H1 (cell line): ENCODE measurements around the gene MMP25. TPM values are rescaled to one million over a fixed set of nuclear protein-coding genes. Genes with fewer than 3 reads are reported as not detected.

Experiments used
- CTCF ChIA-PET: fragments of 300-600 bp; sonication (Branson Sonifier 250); formaldehyde crosslinking; loops from one replicate; lab custom pipeline; 2021; ENCODE audit not compliant: partially characterized antibody; lab: Charles Lee
- POLR2A ChIA-PET: fragments of 300-600 bp; sonication (Branson Sonifier 250); formaldehyde crosslinking; loops from one replicate; lab custom pipeline; 2021; ENCODE audit warnings: inconsistent platforms; ENCODE audit not compliant: partially characterized antibody; lab: Charles Lee
- DNase-seq, 2 experiments: peaks; one replicate each; pipeline versions ENCODE4 v3.0.0 to v3.0.0-alpha.2; 2010 to 2022; ENCODE audit warnings: low spot score in 2 of 2, low read depth in 1 of 2, mixed read lengths in 1 of 2
- FAIRE-seq: peaks from 2 replicates; lab custom pipeline; 2011; peaks lifted over from hg19 to GRCh38; lab: Jason Lieb, UNC
- H2AFZ ChIP-seq: 2 replicates; pipeline ENCODE4 v1.8.1; 2012; ENCODE audit warnings: low read length, inconsistent platforms
- H2AK5ac ChIP-seq: 2 replicates; pipeline ENCODE4 v1.6.1; 2013; ENCODE audit warnings: low read depth, low read length
- H2BK120ac ChIP-seq: replicated peaks from 2 replicates; pipeline ENCODE3; 2013; ENCODE audit warnings: low read depth, low read length, inconsistent platforms
- H2BK12ac ChIP-seq: 2 replicates; pipeline ENCODE4 v1.6.1; 2013; ENCODE audit warnings: low read depth, low read length
- H2BK15ac ChIP-seq: 2 replicates; pipeline ENCODE4 v1.6.1; 2013; ENCODE audit warnings: low read length
- H2BK20ac ChIP-seq: 2 replicates; pipeline ENCODE4 v1.6.1; 2013; ENCODE audit warnings: low read length
- H2BK5ac ChIP-seq: 2 replicates; pipeline ENCODE4 v1.6.1; 2013; ENCODE audit warnings: low read depth, low read length
- H3K14ac ChIP-seq: 2 replicates; pipeline ENCODE4 v1.6.1; 2013; ENCODE audit warnings: inconsistent platforms; ENCODE audit not compliant: insufficient read length
- H3K18ac ChIP-seq: 2 replicates; pipeline ENCODE4 v1.6.1; 2013; ENCODE audit warnings: low read length; ENCODE audit errors: extremely low read depth
- H3K23ac ChIP-seq: 2 replicates; pipeline ENCODE4 v1.6.1; 2013; ENCODE audit warnings: inconsistent platforms; ENCODE audit not compliant: insufficient read length
- H3K23me2 ChIP-seq: 2 replicates; pipeline ENCODE4 v1.6.1; 2013; ENCODE audit warnings: low read depth, low read length
- H3K27ac ChIP-seq: 2 replicates; pipeline ENCODE4 v1.6.1; 2011; ENCODE audit warnings: low read depth, low read length, inconsistent platforms
- H3K27me3 ChIP-seq, 4 experiments: replicated peaks in 1 of 4; 1 replicate in 1 of 4; 2 replicates in 3 of 4; pipeline versions ENCODE4 v1.6.1 to v1.8.1; 2011 to 2013; ENCODE audit warnings: low read length in 3 of 4, mild to moderate bottlenecking in 3 of 4, inconsistent platforms in 2 of 4, mixed read lengths in 2 of 4, moderate library complexity in 1 of 4; ENCODE audit not compliant: control insufficient read depth in 3 of 4, insufficient read depth in 3 of 4; ENCODE audit errors: extremely low read depth in 1 of 4
- H3K36me3 ChIP-seq, 4 experiments: 2 replicates each; pipeline versions ENCODE4 v1.6.1 to v1.8.1; 2011 to 2013; ENCODE audit warnings: mild to moderate bottlenecking in 4 of 4, low read length in 3 of 4, moderate library complexity in 2 of 4, control low read depth in 1 of 4, inconsistent platforms in 1 of 4; ENCODE audit not compliant: insufficient read depth in 4 of 4, control insufficient read depth in 2 of 4
- H3K4ac ChIP-seq: replicated peaks from 2 replicates; pipeline ENCODE3; 2013; ENCODE audit warnings: low read length, low read depth, mixed read lengths, inconsistent platforms; ENCODE audit not compliant: insufficient read length
- H3K4me1 ChIP-seq, 4 experiments: replicated peaks in 1 of 4; 1 replicate in 1 of 4; 2 replicates in 3 of 4; pipeline versions ENCODE4 v1.6.1 to v1.8.1; 2011 to 2013; ENCODE audit warnings: low read length in 3 of 4, inconsistent platforms in 2 of 4, mixed read lengths in 1 of 4; ENCODE audit not compliant: insufficient read depth in 4 of 4, control insufficient read depth in 3 of 4
- H3K4me2 ChIP-seq, 2 experiments: 2 replicates each; pipeline versions ENCODE4 v1.6.1 to v1.8.1; 2011 to 2013; ENCODE audit warnings: low read depth in 2 of 2, low read length in 2 of 2, control low read depth in 1 of 2, inconsistent platforms in 1 of 2, mild to moderate bottlenecking in 1 of 2; ENCODE audit not compliant: insufficient read depth in 1 of 2
- H3K4me3 ChIP-seq, 4 experiments: fragments of 200-600, 300-600 bp in 1 of 4; sonication (generic), shearing (Covaris generic), sonication (Bioruptor Twin) in 1 of 4; 2 replicates each; pipeline versions ENCODE4 v1.5.1 to v1.8.1; 2011 to 2016; ENCODE audit warnings: low read length in 4 of 4, low read depth in 3 of 4, control low read depth in 2 of 4, inconsistent platforms in 2 of 4, mild to moderate bottlenecking in 2 of 4, mixed read lengths in 1 of 4, moderate library complexity in 1 of 4; ENCODE audit not compliant: insufficient read depth in 2 of 4; ENCODE audit errors: extremely low read depth in 1 of 4
- H3K56ac ChIP-seq: replicated peaks from 2 replicates; pipeline ENCODE3; 2013; ENCODE audit warnings: low read depth, mild to moderate bottlenecking, mixed read lengths, low read length, inconsistent platforms; ENCODE audit not compliant: insufficient read length
- H3K79me1 ChIP-seq: 2 replicates; pipeline ENCODE4 v1.6.1; 2013; ENCODE audit warnings: low read depth, low read length, control low read depth
- H3K79me2 ChIP-seq, 2 experiments: 2 replicates each; pipeline versions ENCODE4 v1.6.1 to v1.8.1; 2012 to 2013; ENCODE audit warnings: low read length in 2 of 2, mild to moderate bottlenecking in 2 of 2, inconsistent platforms in 1 of 2; ENCODE audit not compliant: insufficient read depth in 2 of 2, control insufficient read depth in 1 of 2
- H3K9ac ChIP-seq, 4 experiments: replicated peaks in 1 of 4; 1 replicate in 1 of 4; 2 replicates in 3 of 4; pipeline versions ENCODE4 v1.6.1 to v1.8.1; 2011 to 2013; ENCODE audit warnings: low read depth in 3 of 4, low read length in 3 of 4, control low read depth in 2 of 4, mild to moderate bottlenecking in 2 of 4, moderate library complexity in 2 of 4, inconsistent platforms in 1 of 4; ENCODE audit errors: extremely low read depth in 1 of 4
- H3K9me3 ChIP-seq, 2 experiments: 2 replicates each; pipeline versions ENCODE4 v1.6.1 to v1.8.1; 2012 to 2013; ENCODE audit warnings: mild to moderate bottlenecking in 2 of 2, moderate library complexity in 2 of 2, control low read depth in 1 of 2, inconsistent platforms in 1 of 2, low read depth in 1 of 2, low read length in 1 of 2, mixed read lengths in 1 of 2; ENCODE audit not compliant: insufficient read depth in 2 of 2
- H4K20me1 ChIP-seq, 2 experiments: replicated peaks in 1 of 2; 2 replicates each; pipeline versions ENCODE3 to v1.8.1; 2011 to 2013; ENCODE audit warnings: inconsistent platforms in 2 of 2, low read length in 2 of 2, mild to moderate bottlenecking in 1 of 2; ENCODE audit not compliant: insufficient read depth in 2 of 2, control insufficient read depth in 1 of 2
- H4K5ac ChIP-seq: 2 replicates; pipeline ENCODE4 v1.6.1; 2013; ENCODE audit warnings: low read length, low read depth, mixed read lengths, inconsistent platforms; ENCODE audit not compliant: insufficient read length
- H4K8ac ChIP-seq: 2 replicates; pipeline ENCODE4 v1.8.0; 2013; ENCODE audit warnings: mild to moderate bottlenecking, moderate library complexity, low read length, inconsistent platforms; ENCODE audit not compliant: insufficient read depth; ENCODE audit errors: extremely low read depth
- H4K91ac ChIP-seq: replicated peaks from 2 replicates; pipeline ENCODE3; 2013; ENCODE audit warnings: low read length, mixed read lengths, inconsistent platforms; ENCODE audit not compliant: insufficient read length
- BRCA1 ChIP-seq: IDR thresholded peaks from 2 replicates; pipeline ENCODE4 v1.6.1; 2012; ENCODE audit warnings: low read depth, low read length, improper control_type of control experiment
- CBX8 ChIP-seq: fragments of 300-800, 300-1000 bp; sonication (generic); IDR thresholded peaks from 2 replicates; pipeline ENCODE4 v1.7.1; 2016; ENCODE audit warnings: low read depth, low read length, borderline replicate concordance
- CEBPB ChIP-seq: IDR thresholded peaks from 2 replicates; pipeline ENCODE4 v1.6.1; 2012; ENCODE audit warnings: low read depth, low read length
- CREB1 ChIP-seq: IDR thresholded peaks from 2 replicates; pipeline ENCODE4 v1.6.1; 2012; ENCODE audit warnings: inconsistent platforms
- E2F6 ChIP-seq: IDR thresholded peaks from 2 replicates; pipeline ENCODE4 v1.6.1; 2012; ENCODE audit warnings: inconsistent platforms
- EP300 ChIP-seq, 2 experiments: IDR thresholded peaks; 1 replicate in 1 of 2; 2 replicates in 1 of 2; pipeline ENCODE4 v1.6.1; 2011 to 2012; ENCODE audit warnings: low read depth in 2 of 2, low read length in 2 of 2, mild to moderate bottlenecking in 2 of 2, borderline replicate concordance in 1 of 2, inconsistent platforms in 1 of 2, moderate library complexity in 1 of 2
- GABPA ChIP-seq: IDR thresholded peaks from 2 replicates; pipeline ENCODE4 v1.6.1; 2011; ENCODE audit warnings: mild to moderate bottlenecking, low read length, moderate library complexity, borderline replicate concordance; ENCODE audit not compliant: insufficient read depth
- GTF2F1 ChIP-seq: IDR thresholded peaks from 2 replicates; pipeline ENCODE4 v1.6.1; 2012; ENCODE audit warnings: low read depth, low read length, improper control_type of control experiment, borderline replicate concordance
- POLR2AphosphoS5 ChIP-seq: IDR thresholded peaks from 2 replicates; pipeline ENCODE4 v1.6.1; 2011; ENCODE audit warnings: low read depth, low read length
- SP2 ChIP-seq: IDR thresholded peaks from 2 replicates; pipeline ENCODE4 v1.6.1; 2012; ENCODE audit warnings: mild to moderate bottlenecking, low read length, inconsistent platforms
- USF2 ChIP-seq: IDR thresholded peaks from 2 replicates; pipeline ENCODE4 v1.6.1; 2011; ENCODE audit warnings: low read length, improper control_type of control experiment
- WGBS, 2 experiments: shearing (Covaris generic) in 1 of 2; methylation state at CpG; one replicate each; pipeline versions ENCODE4 v1.1.6 to v1.1.7; 2013 to 2015; ENCODE audit warnings: low lambda C conversion rate in 2 of 2, mixed read lengths in 2 of 2, inconsistent platforms in 1 of 2, low coverage in 1 of 2, missing lambda C conversion rate in 1 of 2; ENCODE audit not compliant: insufficient replicate concordance in 2 of 2, insufficient coverage in 1 of 2, insufficient read length in 1 of 2; ENCODE audit errors: extremely low coverage in 1 of 2, missing lambda C conversion rate in 1 of 2; 5-methylcytosine and 5-hydroxymethylcytosine counted together
- polyA plus RNA-seq, 7 experiments: library from polyadenylated mRNA; depleted of rRNA in 3 of 7; stranded (reverse) in 5 of 7; unstranded in 2 of 7; fragments of >200 nt in 5 of 7; fragments of 200-250 nt in 2 of 7; gene quantifications; 1 replicate in 5 of 7; 2 replicates in 1 of 7; 4 replicates in 1 of 7; pipeline versions ENCODE4 v1.2.1 to v1.2.3, GENCODE V29; 2011 to 2013; ENCODE audit warnings: missing spikeins in 2 of 7, mixed read lengths in 2 of 7
- total RNA-seq: library from RNA; stranded (reverse); fragmentation: NEBNext Ultra II Directional; extraction: Animal tissue kit (Norgen Biotek cat#: 25700); gene quantifications from 2 replicates; pipeline ENCODE4 v1.2.1, GENCODE V29; 2021

MMP25 gene
- total and polyA plus RNA-seq, 2 of the 8 experiments (the other 6 are each of a cell fraction or from before 2014, with no cell fraction given), result 7.7 to 26.7 TPM

- Histone ChIP-seq H2BK5ac (no peak overlapping the region), H3K18ac (no peak overlapping the region), H3K4ac (no peak overlapping the region), H4K5ac (no peak overlapping the region), H2AFZ (no peak overlapping the region), H3K9ac (no peak overlapping the region), H3K14ac (no peak overlapping the region), H3K23ac (no peak overlapping the region), H2BK20ac (no peak overlapping the region), H4K20me1 (peaks cover 0 to 18% of the 10 kb centered on the region in 2 experiments), H3K23me2 (peaks cover 6% of the 10 kb centered on the region; the same call in 1 of the 2 replicates), H4K91ac (no peak overlapping the region), H2BK12ac (no peak overlapping the region), H3K56ac (no peak overlapping the region), H3K79me2 (no peaks in the 10 kb centered on the region), H3K79me1 (no peaks in the 10 kb centered on the region), H3K4me1 (peaks cover 0 to 3% (median 2%) of the 10 kb centered on the region in 4 experiments; a peak in 3 of 7 replicates), H2AK5ac (no peak overlapping the region), H3K27ac (no peak overlapping the region), H4K8ac (no peak overlapping the region; the same call in 1 of the 2 replicates), H3K36me3 (no peaks in the 10 kb centered on the region; a peak in 1 of 8 replicates), H3K4me2 (no peak overlapping the region), H3K4me3 (no peak overlapping the region), H3K9me3 (no peaks in the 10 kb centered on the region), H2BK15ac (no peak overlapping the region), H2BK120ac (no peak overlapping the region), H3K27me3 (peaks cover 0 to 8% (median 3%) of the 10 kb centered on the region in 4 experiments; a peak in 6 of 7 replicates)
- ChIA-PET POLR2A (interaction anchor here (0.7 to 6.1 kb wide), 8 partner anchors 8 to 91 kb away, joined by 3 to 94 read pairs (median 12); partner anchors contain the start of genes BICDL2, CLDN6, HCFC1R1 and THOC6), CTCF (interaction anchor here (2.5 to 7.4 kb wide), 2 partner anchors 9 to 19 kb away, joined by 10 to 117 read pairs; no protein-coding TSS in a partner anchor)
- no peak for TF ChIP-seq GTF2F1
- TF ChIP-seq CBX8, result no peak
- TF ChIP-seq SP2, result no peak
- no peak for TF ChIP-seq E2F6
- TF ChIP-seq BRCA1, result no peak
- TF ChIP-seq CREB1, result no peak
- no peak for TF ChIP-seq USF2
- TF ChIP-seq EP300 (IDR thresholded peaks at IDR 0.05; ENCODE audit: borderline replicate concordance in 1 of 2, low read depth in 2 of 2, low read length in 2 of 2), result no peak
- no peak for TF ChIP-seq POLR2AphosphoS5
- TF ChIP-seq CEBPB, result no peak
- TF ChIP-seq GABPA, result no peak
- WGBS, 2 experiments, result 87% methylated on average over 5 of the region's 5 CpGs; no CpG with 5 or more reads in 1 of the 2 experiments
- FAIRE-seq (no peak), DNase-seq (no peak)
Observed at GRCh38 chr16:3050487-3050886, 4.1 kb downstream of the MMP25 start.
